HG03460 (cell line): ENCODE results near the gene CABCOCO1.
"Not testable (repeated sequence)": the region's sequence is repeated elsewhere in the genome, so short reads cannot be mapped to it uniquely, and the experiment has no call there.

ENCODE experiments used
- ATAC-seq: cut with Tn5 transposase; IDR thresholded peaks from one replicate; pipeline ENCODE4 v1.9.1; 2021; ENCODE audit not compliant: unreplicated experiment

Gene CABCOCO1

GRCh38 chr10:61642150-61642571 is 20.6 kb upstream of the CABCOCO1 start:
- ATAC-seq, result no peak

GRCh38 chr10:61642676-61643075 is 20.1 kb upstream of the CABCOCO1 start:
- ATAC-seq, result no peak

- no peak for ATAC-seq
These were observed 19.4 kb upstream of the CABCOCO1 start for GRCh38 chr10:61643316-61643751.

GRCh38 chr10:61653699-61654098 is 9.0 kb upstream of the CABCOCO1 start:
- ATAC-seq, result no peak

GRCh38 chr10:61655335-61655851 is 7.3 kb upstream of the CABCOCO1 start:
- ATAC-seq, result no peak

GRCh38 chr10:61663466-61663865 is 737 bp downstream of the CABCOCO1 start:
- no peak for ATAC-seq

GRCh38 chr10:61664985-61665384 is 2.3 kb downstream of the CABCOCO1 start:
- no peak for ATAC-seq

- no peak for ATAC-seq
These were observed 6.5 kb downstream of the CABCOCO1 start for GRCh38 chr10:61669161-61669725.

GRCh38 chr10:61669849-61670248 is 7.1 kb downstream of the CABCOCO1 start:
- no peak for ATAC-seq

- ATAC-seq, result no peak
These were observed 10.6 kb downstream of the CABCOCO1 start for GRCh38 chr10:61673360-61673759.

GRCh38 chr10:61682323-61682722 is 19.6 kb downstream of the CABCOCO1 start:
- no peak for ATAC-seq

GRCh38 chr10:61683319-61683718 is 20.6 kb downstream of the CABCOCO1 start:
- ATAC-seq, result no peak

GRCh38 chr10:61684894-61685507 is 22.3 kb downstream of the CABCOCO1 start:
- no peak for ATAC-seq

GRCh38 chr10:61688551-61689308 is 26.0 kb downstream of the CABCOCO1 start:
- ATAC-seq, result no peak

GRCh38 chr10:61691667-61692066 is 28.9 kb downstream of the CABCOCO1 start:
- ATAC-seq, result not testable (repeated sequence)

GRCh38 chr10:61692447-61693010 is 29.8 kb downstream of the CABCOCO1 start:
- ATAC-seq, result no peak

- ATAC-seq, result no peak
These were observed 36.4 kb downstream of the CABCOCO1 start for GRCh38 chr10:61698968-61699655.

GRCh38 chr10:61701055-61701705 is 38.5 kb downstream of the CABCOCO1 start:
- no peak for ATAC-seq

GRCh38 chr10:61701706-61702105 is 39.0 kb downstream of the CABCOCO1 start:
- no peak for ATAC-seq

- no peak for ATAC-seq
These were observed 39.9 kb downstream of the CABCOCO1 start for GRCh38 chr10:61702584-61702983.
